Erythroblast (primary cell): ENCODE measurements around the gene TANC2.
A peak's percentile ranks its signal among the peaks of the same experiment; 100 is the strongest.
"Not testable (repeated sequence)": the region's sequence is repeated elsewhere in the genome, so short reads cannot be mapped to it uniquely, and the experiment has no call there.

Experiments used
- DNase-seq, 2 experiments: peaks; one replicate each; lab custom pipeline; 2025; lab: John Stamatoyannopoulos, UW
- GATA1 ChIP-seq: IDR thresholded peaks from 2 replicates; pipeline ENCODE4 v1.6.1; 2011; ENCODE audit warnings: low read depth, mild to moderate bottlenecking, control low read depth, low read length, moderate library complexity
- POLR2A ChIP-seq: IDR thresholded peaks from 2 replicates; pipeline ENCODE4 v1.6.1; 2011; ENCODE audit warnings: mild to moderate bottlenecking, low read length

Gene TANC2

DNA sequence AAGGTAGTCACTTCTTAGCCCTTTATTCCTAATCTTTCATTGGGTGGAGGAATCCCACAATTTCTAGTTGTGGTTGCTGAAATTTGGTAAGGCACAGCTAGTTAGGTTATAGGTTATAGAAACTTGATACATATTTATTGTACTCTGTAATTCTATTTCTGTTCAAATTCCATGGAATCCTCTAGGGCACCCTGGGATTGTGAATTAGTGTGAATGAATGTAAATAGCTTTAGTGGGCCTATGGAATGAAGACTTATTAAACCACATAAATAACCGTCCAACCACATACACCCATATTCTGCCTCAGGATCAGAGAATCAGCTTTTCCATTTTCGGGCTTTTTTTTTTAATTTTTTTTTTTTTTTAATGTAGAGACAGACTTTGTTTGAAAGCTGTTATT lies 9.2 kb downstream of the TANC2 start:
- DNase-seq, result no peak
- TF ChIP-seq GATA1 (no peak), POLR2A (no peak)

DNA sequence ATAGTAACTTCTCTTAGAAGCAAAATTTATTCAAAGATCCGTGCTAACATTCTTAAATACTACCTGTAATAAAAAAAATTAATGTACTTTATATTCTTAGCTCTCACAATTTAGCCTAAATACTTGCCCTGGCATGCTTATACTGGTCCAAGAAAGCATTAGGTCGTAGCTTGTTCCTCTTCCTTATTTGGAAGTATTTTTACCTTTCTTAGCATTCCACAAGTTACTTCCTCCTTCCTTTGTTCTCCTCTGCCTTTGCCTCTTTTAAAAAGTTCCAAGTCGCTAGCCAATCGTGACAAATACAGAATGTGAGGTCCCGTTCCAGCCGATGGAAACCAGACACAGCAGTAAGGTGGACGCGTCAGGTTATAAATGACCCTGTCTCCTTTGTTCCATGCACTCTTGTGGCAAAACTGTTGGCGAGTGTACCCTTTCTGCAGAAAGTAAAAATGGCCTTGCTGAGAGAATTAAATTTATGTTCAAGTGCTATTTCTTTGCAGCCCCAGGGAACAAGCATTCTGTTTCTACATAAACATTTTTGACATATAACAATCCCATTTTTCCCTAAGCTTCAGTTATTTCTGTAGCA lies 10.7 kb downstream of the TANC2 start:
- DNase-seq, result not testable (repeated sequence)

DNA sequence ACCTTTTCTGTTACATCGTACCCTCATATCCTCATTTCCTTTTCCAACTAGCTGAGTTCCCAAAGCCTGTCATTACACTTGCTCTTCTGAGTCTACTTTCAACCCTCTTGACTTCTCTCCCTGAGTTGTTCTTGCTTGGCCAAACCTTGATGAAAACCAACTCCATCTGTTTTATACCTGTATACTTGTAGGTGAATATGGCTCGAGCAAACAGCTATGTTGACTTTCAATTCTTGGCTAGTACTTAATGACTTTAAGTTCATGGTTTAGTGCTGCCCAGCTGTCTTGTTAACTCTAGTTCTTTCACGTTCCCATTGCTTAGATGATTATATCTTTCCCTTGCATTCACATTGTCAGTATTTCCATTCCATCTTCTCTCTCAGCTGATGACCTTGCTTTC lies 14.8 kb downstream of the TANC2 start:
- no peak for TF ChIP-seq GATA1
- DNase-seq, result no peak

DNA sequence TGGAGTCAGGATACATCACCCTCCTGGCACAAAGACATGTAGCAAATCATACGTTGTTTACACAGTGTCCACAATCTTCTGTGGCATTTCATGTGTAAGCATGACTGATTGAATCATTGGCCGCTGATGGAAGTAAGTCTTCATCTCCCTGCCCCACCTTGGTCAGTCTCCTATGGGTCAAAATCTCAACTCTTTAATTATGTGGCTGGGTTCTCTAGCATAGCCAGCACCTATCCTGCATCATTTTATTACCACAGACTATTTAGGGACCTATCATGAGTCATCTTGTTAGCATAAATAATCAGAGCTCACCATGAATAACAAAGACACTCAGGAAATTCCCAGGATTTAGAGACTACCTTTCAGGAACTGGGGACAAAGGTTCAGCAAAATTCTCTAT lies 15.9 kb downstream of the TANC2 start:
- DNase-seq, result no peak
- TF ChIP-seq GATA1 (no peak), POLR2A (no peak)

DNA sequence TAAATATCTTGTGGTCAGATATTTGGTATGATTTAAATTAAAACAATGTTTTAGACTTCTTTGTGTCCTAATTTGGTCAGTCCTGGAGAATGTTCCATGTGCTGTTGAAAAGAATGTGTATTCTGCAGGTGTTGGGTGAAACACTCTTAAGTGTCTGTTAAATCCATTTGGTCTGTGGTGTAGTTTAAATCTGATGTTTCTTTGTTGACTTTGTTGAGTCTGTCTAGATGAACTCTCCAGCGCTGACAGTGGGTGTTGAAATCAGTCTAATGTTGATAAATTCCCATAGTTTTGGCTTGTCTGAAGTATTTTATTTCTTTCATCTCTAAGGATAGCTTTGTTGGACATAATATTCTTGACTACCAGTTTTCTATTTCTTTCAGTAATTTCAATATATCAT lies 18.8 kb downstream of the TANC2 start:
- DNase-seq, result no peak

DNA sequence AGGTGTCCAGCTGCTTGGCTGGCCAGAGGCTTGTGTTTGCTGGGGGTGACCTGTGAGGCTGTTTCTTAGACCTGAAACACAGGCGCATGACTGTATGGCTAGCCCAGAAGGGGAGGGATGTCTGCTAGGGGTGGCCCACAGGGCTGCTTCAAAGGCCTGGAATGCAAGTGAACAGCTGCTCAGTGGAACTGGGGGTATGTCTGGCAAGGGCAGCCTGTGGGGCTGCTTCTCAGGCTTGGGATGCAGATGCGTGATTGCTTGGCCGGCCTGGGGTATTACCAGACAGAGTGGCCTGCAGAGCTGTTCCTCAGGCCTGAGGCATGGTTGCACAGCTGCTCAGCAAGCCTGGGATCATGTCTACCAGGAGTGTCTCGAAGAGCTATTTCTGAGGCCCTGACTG lies 20.5 kb downstream of the TANC2 start:
- no peak for TF ChIP-seq GATA1
- no peak for TF ChIP-seq POLR2A
- no peak for DNase-seq

More for the DNA sequence above, 18.8 kb downstream of the TANC2 start:
- TF ChIP-seq GATA1, result no peak
- no peak for TF ChIP-seq POLR2A

DNA sequence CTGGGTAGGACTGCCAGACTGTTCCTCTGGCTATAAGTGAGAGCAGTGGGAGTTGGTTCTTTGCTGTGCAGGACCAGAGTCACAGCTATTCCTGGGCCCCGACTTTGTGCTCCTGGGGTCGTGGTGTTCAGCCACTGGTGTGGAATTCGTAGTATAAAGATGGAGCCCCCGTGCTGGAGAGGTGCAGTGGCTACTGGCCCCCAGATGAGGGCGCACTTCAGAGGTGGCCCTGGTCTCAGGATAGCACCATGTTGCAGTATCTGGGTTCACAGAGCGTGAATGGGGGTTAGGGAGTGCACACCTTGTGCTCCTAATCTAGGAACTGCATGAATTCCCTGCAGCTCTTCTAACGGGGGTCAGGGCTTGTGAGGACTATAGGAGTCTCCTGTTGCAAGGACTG lies 21.1 kb downstream of the TANC2 start:
- no peak for TF ChIP-seq GATA1
- TF ChIP-seq POLR2A, result no peak
- DNase-seq, result peak in 1 of 2 experiments; percentile 13

DNA sequence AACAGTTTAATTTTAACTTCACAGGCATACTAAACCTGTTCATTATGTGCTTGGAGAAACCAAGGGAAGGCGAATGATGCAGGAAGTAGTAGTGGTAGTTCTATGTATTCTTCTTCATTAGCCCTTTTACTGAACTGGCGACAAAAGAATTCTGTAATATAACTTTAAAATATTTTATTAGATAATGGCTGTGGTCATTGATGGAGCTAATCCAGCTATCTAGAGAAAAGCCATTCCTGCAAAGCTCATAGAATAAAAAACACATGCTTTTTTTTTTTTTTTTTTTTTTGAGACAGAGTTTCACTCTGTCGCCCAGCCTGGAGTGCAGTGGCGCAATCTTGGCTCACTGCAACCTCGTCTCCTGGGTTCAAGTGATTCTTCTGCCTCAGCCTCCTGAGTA lies 23.5 kb downstream of the TANC2 start:
- no peak for DNase-seq

DNA sequence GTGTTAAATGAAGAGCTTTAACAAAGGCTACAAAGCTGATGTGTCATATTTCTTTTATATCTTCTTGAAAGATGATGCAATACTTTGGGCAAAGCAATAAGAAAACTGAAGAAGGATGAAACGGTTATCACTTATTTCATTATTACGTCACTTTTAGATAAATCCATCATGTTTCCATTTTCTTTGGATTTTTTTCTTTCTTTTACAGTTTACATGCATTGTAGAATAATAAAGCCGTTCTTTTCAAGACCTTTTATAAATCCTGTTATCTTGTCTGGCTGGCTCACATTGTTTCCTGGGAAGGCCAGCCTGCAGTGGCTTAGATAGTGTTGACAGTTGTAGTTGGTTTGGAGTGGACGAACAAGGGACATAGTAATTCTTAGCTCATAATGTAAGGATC lies 28.9 kb downstream of the TANC2 start:
- DNase-seq, result peak; percentile 52 to 70

More for the DNA sequence above, 23.5 kb downstream of the TANC2 start:
- TF ChIP-seq POLR2A (no peak), GATA1 (no peak)

DNA sequence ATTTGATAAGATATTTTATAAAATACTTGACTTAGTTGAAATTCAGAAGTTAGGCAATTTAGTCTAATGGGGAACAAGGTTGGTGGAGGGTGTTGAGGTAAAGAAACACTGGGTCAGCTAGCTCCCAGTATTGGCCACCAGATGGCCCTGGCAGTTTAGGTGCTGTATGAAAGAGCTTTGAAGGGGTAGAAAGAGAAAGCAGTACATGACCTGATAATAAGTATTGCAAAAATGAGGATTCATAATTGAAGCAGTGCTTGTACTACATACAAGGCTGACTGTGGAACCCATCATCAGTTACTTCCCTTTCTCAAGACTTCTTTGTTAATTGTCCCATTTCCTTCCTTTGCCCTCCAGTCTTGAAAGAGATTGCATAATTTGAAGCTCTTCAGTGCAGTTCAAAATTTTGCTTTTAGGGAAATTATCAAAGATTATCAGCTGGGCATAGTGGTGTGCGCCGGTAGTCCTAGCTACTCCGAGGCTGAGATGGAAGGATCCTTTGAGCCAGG lies 29.4 kb downstream of the TANC2 start:
- DNase-seq, result peak; percentile 61 to 70
- TF ChIP-seq GATA1 (no peak), POLR2A (no peak)

More for the DNA sequence above, 28.9 kb downstream of the TANC2 start:
- TF ChIP-seq POLR2A (no peak), GATA1 (no peak)

DNA sequence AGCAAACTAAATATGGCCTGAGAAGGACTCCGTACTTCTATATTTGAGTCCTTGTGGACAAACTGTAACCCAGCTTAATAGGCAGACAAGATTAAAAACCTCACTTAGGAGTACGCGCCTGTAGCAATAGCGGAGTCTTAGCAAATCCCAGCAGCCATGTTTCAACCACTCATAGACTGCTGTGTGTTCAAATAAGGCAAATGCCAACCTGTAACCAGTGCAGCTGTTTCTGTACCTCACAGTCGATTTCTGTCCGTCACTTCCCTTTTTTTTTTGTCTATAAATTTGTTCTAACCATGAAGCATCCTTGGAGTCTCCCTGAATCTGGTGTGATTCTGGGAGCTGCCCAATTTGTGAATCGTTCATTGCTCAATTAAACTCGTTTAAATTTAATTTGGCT lies 30.2 kb downstream of the TANC2 start:
- no peak for DNase-seq
- TF ChIP-seq GATA1, result no peak
- no peak for TF ChIP-seq POLR2A

DNA sequence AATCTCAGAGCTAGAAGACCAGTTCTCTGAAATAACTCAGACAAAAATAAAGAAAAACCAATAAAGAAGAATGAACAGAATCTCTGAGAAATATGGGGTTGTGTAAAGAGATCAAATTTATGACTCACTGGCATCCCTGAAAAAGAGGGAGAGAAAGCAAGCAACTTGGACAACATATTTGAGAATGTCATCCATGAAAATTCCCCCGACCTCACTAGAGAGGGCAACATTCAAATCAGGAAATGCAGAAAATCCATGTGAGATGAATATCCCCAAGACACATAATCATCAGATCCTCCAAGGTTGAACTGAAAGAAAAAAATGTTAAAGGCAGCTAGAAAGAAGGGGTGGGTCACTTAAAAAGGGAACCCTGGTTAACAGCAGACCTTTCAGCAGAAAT lies 32.1 kb downstream of the TANC2 start:
- DNase-seq, result no peak
- no peak for TF ChIP-seq POLR2A
- no peak for TF ChIP-seq GATA1

DNA sequence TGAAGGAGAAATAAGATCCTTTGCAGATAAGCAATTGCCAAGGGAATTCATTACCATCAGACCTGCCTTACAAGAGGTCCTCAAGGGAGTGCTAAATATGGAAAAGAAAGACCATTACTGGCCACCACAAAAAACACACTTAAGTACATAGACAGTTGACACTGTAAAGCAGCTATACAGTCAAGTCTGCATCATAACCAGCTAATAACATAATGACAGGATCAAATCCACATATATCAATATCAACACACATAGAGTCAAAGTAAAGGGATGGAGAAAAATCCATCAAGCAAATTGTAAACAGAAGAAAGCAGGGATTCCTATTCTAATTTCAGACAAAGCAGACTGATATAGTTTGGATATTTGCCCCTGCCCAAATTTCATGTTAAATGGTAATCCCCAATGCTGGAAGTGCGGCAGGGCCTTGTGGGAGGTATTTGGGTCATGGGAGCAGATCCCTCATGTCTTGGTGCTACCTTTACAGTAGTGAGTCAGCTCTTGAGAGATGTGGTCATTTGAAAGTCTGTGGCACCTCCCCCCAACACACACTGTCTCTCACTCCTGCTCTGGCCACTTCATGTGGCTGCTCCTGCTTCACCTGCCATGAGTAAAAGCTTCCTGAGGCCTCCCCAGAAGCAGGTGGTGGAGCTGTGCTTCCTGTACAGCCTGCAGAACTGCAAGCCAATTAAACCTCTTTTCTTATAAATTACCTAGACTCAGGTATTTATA lies 32.8 kb downstream of the TANC2 start:
- no peak for TF ChIP-seq GATA1
- TF ChIP-seq POLR2A, result no peak
- no peak for DNase-seq

DNA sequence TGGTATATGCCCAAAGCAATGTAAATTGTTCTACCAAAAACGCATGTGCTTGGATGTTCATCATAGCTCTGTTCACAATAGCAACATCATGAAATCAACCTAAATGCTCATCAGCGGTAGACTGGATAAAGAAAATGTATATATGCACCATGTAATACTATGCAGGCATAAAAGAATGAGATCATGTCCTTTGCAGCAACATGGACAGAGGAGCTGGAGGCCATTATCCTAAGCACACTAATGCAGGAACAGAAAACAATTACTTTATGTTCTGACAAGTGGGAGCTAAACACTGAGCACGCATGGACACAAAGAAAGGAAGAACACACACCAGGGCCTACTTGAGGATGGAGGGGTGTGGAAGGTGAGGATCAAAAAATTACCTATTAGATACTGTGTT lies 33.7 kb downstream of the TANC2 start:
- TF ChIP-seq POLR2A, result no peak
- no peak for TF ChIP-seq GATA1
- DNase-seq, result no peak
